Neural cell (in vitro differentiated cells): ENCODE measurements around the gene GXYLT2.

Experiments
- CTCF ChIP-seq: fragments of 450-650 bp; IDR thresholded peaks from 2 replicates; pipeline ENCODE4 v1.5.1; 2014; ENCODE audit warnings: antibody characterized with exemption, mild to moderate bottlenecking, moderate library complexity; ENCODE audit not compliant: poor library complexity, severe bottlenecking
- EP300 ChIP-seq: fragments of 450-650 bp; conservative IDR thresholded peaks from 2 replicates; pipeline ENCODE4 v1.6.1; 2014; ENCODE audit warnings: antibody characterized with exemption, mild to moderate bottlenecking, moderate library complexity; ENCODE audit not compliant: poor library complexity, severe bottlenecking
- EZH2 ChIP-seq: fragments of 200-600, 300-800 bp; shearing (Covaris generic), sonication (generic); IDR thresholded peaks from 2 replicates; pipeline ENCODE4 v1.6.1; 2014; ENCODE audit warnings: antibody characterized with exemption, low read length, borderline replicate concordance, mild to moderate bottlenecking; ENCODE audit not compliant: insufficient read depth, poor library complexity, severe bottlenecking
- MXI1 ChIP-seq: fragments of 450-650 bp; conservative IDR thresholded peaks from 2 replicates; pipeline ENCODE4 v1.6.1; 2014; ENCODE audit warnings: antibody characterized with exemption, mild to moderate bottlenecking; ENCODE audit not compliant: poor library complexity, severe bottlenecking
- RAD21 ChIP-seq: fragments of 450-650 bp; conservative IDR thresholded peaks from 2 replicates; pipeline ENCODE4 v1.6.1; 2014; ENCODE audit warnings: antibody characterized with exemption, mild to moderate bottlenecking, moderate library complexity
- REST ChIP-seq: IDR thresholded peaks from 2 replicates; pipeline ENCODE4 v1.6.1; 2012; ENCODE audit warnings: borderline replicate concordance
- TAF1 ChIP-seq: IDR thresholded peaks from 2 replicates; pipeline ENCODE4 v1.6.1; 2012; ENCODE audit warnings: low read depth

GRCh38 chr3:72995337-72995736 lies 107.5 kb downstream of the GXYLT2 start:
- no peak for TF ChIP-seq EZH2
- no peak for TF ChIP-seq CTCF
- TF ChIP-seq TAF1: no peak
- TF ChIP-seq EP300: no peak
- TF ChIP-seq RAD21: no peak
- no peak for TF ChIP-seq REST
- TF ChIP-seq MXI1: no peak
